ENCODE measurements around the gene ZNF396. TPM values are rescaled to one million over a fixed set of nuclear protein-coding genes. Genes with fewer than 3 reads are reported as not detected.

The ZNF396 gene
- polyA plus RNA-seq, 3 donors: 1.0 to 1.9 (median 1.1) TPM

DNA sequence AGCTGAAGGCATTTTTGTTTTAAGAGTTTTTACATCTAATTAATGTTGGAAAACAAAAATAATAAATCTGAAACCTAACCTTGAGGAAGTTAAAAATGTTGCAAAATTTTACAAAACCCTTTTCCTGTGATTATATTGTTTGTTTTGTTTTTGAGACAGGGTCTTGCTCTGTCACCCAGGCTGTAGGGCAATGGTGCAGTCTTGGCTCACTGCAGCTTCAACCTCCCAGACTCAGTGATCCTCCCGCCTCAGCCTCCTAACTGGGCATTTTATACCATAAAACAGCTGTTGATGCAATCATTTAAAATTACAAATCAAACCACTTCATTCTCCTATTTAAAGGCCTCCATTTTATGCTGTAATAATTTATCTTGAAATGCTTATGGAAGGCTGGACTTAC lies 31.2 kb downstream of the ZNF396 start:
- peak overlapping the region; percentile 64 to 98 for H3K27ac ChIP-seq (ENCODE audit: low read depth in 1 of 2, low read length in 2 of 2)
- H3K9me3 ChIP-seq (replicated peaks in 1 of 2; ENCODE audit: control insufficient read depth in 1 of 2, insufficient read depth in 1 of 2, low read length in 2 of 2): no peaks in the 10 kb centered on the region
- peaks cover 0 to 2% (median 0%) of the 10 kb centered on the region in 3 donors for H3K27me3 Mint-ChIP-seq (ENCODE audit: low read depth in 3 of 3)
- peak overlapping the region; percentile 86 for H2AFZ ChIP-seq (ENCODE audit: insufficient read depth, low read depth, low read length, poor library complexity, severe bottlenecking)
- H3K4me1 ChIP-seq (ENCODE audit: control insufficient read depth in 1 of 2, insufficient read depth in 2 of 2, low read length in 2 of 2): peaks cover 29 to 37% of the 10 kb centered on the region in 2 donors
- TF ChIP-seq, protein P1, sequence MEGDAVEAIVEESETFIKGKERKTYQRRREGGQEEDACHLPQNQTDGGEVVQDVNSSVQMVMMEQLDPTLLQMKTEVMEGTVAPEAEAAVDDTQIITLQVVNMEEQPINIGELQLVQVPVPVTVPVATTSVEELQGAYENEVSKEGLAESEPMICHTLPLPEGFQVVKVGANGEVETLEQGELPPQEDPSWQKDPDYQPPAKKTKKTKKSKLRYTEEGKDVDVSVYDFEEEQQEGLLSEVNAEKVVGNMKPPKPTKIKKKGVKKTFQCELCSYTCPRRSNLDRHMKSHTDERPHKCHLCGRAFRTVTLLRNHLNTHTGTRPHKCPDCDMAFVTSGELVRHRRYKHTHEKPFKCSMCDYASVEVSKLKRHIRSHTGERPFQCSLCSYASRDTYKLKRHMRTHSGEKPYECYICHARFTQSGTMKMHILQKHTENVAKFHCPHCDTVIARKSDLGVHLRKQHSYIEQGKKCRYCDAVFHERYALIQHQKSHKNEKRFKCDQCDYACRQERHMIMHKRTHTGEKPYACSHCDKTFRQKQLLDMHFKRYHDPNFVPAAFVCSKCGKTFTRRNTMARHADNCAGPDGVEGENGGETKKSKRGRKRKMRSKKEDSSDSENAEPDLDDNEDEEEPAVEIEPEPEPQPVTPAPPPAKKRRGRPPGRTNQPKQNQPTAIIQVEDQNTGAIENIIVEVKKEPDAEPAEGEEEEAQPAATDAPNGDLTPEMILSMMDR (IDR thresholded peaks at IDR 0.05): no peak
- no peak overlapping the region for H3K4me3 Mint-ChIP-seq
- peak overlapping the region; percentile 85 to 98 (median 95) for H3K27ac Mint-ChIP-seq
- no peak overlapping the region for H3K4me3 ChIP-seq (replicated peaks in 1 of 3; ENCODE audit: low read depth in 2 of 3, low read length in 3 of 3)
- H3K79me2 ChIP-seq (ENCODE audit: insufficient read depth, low read length): peaks cover 34% of the 10 kb centered on the region
- no peak for DNase-seq
- no peaks in the 10 kb centered on the region for H3K9me3 Mint-ChIP-seq
- H3K4me1 Mint-ChIP-seq: peaks cover 36% of the 10 kb centered on the region
- H3K27me3 ChIP-seq (ENCODE audit: control insufficient read depth in 2 of 2, insufficient read depth in 2 of 2, low read length in 2 of 2): no peaks in the 10 kb centered on the region
- no peak overlapping the region for H3K9ac ChIP-seq (ENCODE audit: insufficient read depth, low read length, poor library complexity, severe bottlenecking)
- peaks cover 28% of the 10 kb centered on the region for H4K20me1 ChIP-seq (ENCODE audit: insufficient read depth, low read length)
- H3K4me2 ChIP-seq (replicated peaks; ENCODE audit: extremely low read depth, low read length, poor library complexity, severe bottlenecking): peak overlapping the region; percentile 78
- H3K36me3 Mint-ChIP-seq: no peaks in the 10 kb centered on the region
- intact Hi-C loops (cut with micrococcal nuclease): loop anchor here (2.0 to 10.0 kb wide), 3 partner anchors 31 to 719 kb away; partner anchors contain the start of genes RPRD1A (in 1 of the 2), ZNF396 (in 1 of the 2) and ZNF397 (in 1 of the 2)
- no CpG with 5 or more reads among the region's 1 CpG for WGBS (ENCODE audit: insufficient coverage)
- peaks cover 0 to 2% of the 10 kb centered on the region in 2 donors for H3K36me3 ChIP-seq (replicated peaks in 1 of 2; ENCODE audit: control insufficient read depth in 1 of 2, insufficient read depth in 2 of 2, low read length in 2 of 2)

DNA sequence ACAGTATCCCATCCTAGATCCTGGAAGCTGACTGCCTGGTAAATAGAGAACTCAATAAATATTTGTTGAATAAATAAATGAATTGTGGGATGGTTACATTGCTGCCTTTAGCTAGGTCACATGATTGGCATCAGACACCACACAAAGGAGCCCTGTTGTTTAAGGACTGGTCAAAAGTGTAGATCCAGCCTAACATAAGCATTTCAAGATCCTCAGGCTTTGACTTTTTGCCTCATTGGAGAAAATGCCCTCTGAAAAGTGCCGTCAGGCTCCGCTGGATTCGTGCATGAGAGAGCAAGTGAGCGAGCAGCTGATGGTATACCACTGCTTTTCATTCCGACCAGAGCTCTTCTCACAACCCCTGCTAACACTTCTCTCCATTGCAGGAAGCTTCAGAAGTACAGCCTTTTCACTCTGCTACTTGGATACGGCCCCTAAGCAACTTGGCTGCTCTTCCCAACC lies 31.6 kb downstream of the ZNF396 start:
- Histone ChIP-seq H3K27me3 (ENCODE audit: control insufficient read depth in 2 of 2, insufficient read depth in 2 of 2, low read length in 2 of 2) (no peaks in the 10 kb centered on the region), H2AFZ (ENCODE audit: insufficient read depth, low read depth, low read length, poor library complexity, severe bottlenecking) (peak overlapping the region; percentile 86), H3K9ac (ENCODE audit: insufficient read depth, low read length, poor library complexity, severe bottlenecking) (no peak overlapping the region), H3K9me3 (replicated peaks in 1 of 2; ENCODE audit: control insufficient read depth in 1 of 2, insufficient read depth in 1 of 2, low read length in 2 of 2) (no peaks in the 10 kb centered on the region), H3K27ac (ENCODE audit: low read depth in 1 of 2, low read length in 2 of 2) (peak overlapping the region; percentile 64 to 98), H3K79me2 (ENCODE audit: insufficient read depth, low read length) (peaks cover 39% of the 10 kb centered on the region), H3K4me2 (replicated peaks; ENCODE audit: extremely low read depth, low read length, poor library complexity, severe bottlenecking) (peak overlapping the region; percentile 78), H4K20me1 (ENCODE audit: insufficient read depth, low read length) (peaks cover 33% of the 10 kb centered on the region), H3K4me3 (replicated peaks in 1 of 3; ENCODE audit: low read depth in 2 of 3, low read length in 3 of 3) (no peak overlapping the region), H3K4me1 (ENCODE audit: control insufficient read depth in 1 of 2, insufficient read depth in 2 of 2, low read length in 2 of 2) (peaks cover 29 to 37% of the 10 kb centered on the region in 2 donors), H3K36me3 (replicated peaks in 1 of 2; ENCODE audit: control insufficient read depth in 1 of 2, insufficient read depth in 2 of 2, low read length in 2 of 2) (peaks cover 3 to 7% of the 10 kb centered on the region in 2 donors)
- Mint-ChIP-seq H3K27me3 (ENCODE audit: low read depth in 3 of 3) (peaks cover 0 to 2% (median 0%) of the 10 kb centered on the region in 3 donors), H3K27ac (peak overlapping the region; percentile 92 to 99 (median 98)), H3K4me1 (peaks cover 36% of the 10 kb centered on the region), H3K9me3 (no peaks in the 10 kb centered on the region), H3K4me3 (peak overlapping the region in 1 of 2 donors; percentile 91), H3K36me3 (peaks cover under 1 to 4% of the 10 kb centered on the region in 2 donors)
- intact Hi-C loops (cut with micrococcal nuclease): loop anchor here (2.0 to 10.0 kb wide), 3 partner anchors 31 to 719 kb away; partner anchors contain the start of genes RPRD1A (in 1 of the 2), ZNF396 (in 1 of the 2) and ZNF397 (in 1 of the 2)
- no peak for DNase-seq
- TF ChIP-seq, protein P1 (IDR thresholded peaks at IDR 0.05): no peak
- WGBS (ENCODE audit: insufficient coverage): 88% methylated on average over 5 of the region's 6 CpGs

Measured in CD14-positive monocyte (primary cell).